ENCODE results near the gene CAMTA1. TPM values are rescaled to one million over a fixed set of nuclear protein-coding genes. Genes with fewer than 3 reads are reported as not detected.

Gene CAMTA1
- total RNA-seq, 1 experiment from 2014 or later, result 69.5 TPM

DNA sequence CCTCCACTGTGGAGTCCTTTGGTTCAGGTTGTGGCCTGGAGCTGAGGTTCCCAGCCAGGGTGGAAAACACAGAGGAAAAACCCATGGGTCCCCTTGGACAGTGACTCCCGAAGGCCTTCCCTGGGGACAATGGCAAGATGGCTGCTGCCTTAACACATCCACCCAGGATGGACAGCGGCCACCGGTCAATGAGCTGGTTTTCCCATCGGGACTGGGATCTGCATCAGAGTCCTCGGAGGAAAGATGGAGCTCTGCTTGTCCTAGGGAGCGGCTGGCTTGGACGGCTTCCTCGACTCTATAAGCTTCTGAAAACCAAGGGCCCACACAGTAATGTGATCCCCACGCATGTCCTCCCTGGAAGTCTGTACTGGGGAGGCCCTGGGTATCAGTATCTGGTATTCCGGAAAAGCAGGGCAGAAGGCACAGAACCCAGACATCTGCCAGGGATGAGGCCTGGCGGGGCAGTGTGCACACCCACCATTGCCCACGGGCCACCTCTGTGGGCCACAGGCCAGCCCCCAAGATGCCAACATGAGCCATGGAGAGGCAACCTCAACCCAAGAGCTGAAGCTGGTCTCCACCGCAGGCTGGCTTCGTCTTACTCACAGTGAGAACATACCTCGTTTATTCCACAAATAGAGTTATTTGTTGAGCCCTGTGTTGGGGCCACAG, 891.2 kb downstream of the CAMTA1 start:
- no peaks in the 10 kb centered on the region for H3K36me3 ChIP-seq (ENCODE audit: control insufficient read depth in 1 of 2, insufficient read depth in 2 of 2, low read length in 2 of 2)
- H3K9ac ChIP-seq (ENCODE audit: low read length), result no peak overlapping the region
- H2AFZ ChIP-seq (ENCODE audit: low read depth, low read length, poor library complexity, severe bottlenecking), result no peak overlapping the region
- H3K9me3 ChIP-seq (ENCODE audit: control insufficient read depth in 1 of 2, insufficient read depth in 1 of 2, low read depth in 1 of 2, low read length in 2 of 2), result no peaks in the 10 kb centered on the region
- ChIA-PET POLR2A (no interaction called here), CTCF (no interaction called here), RAD21 (ENCODE audit: low non-redundant PET in 1 of 2, low total read pairs in 2 of 2, uncharacterized antibody in 2 of 2, unreplicated experiment in 2 of 2) (no interaction called here)
- no peak for ATAC-seq
- intact Hi-C loops (cut with micrococcal nuclease), result no loop called here
- H3K4me1 ChIP-seq (ENCODE audit: control insufficient read depth in 1 of 2, insufficient read depth in 2 of 2, low read length in 2 of 2), result peaks cover 0 to 7% of the 10 kb centered on the region in 2 experiments; a peak in 1 of 4 replicates
- no peak for DNase-seq (ENCODE audit: low read depth, low spot score)
- no peak overlapping the region for H3K4me3 ChIP-seq (replicated peaks in 1 of 2; ENCODE audit: low read depth in 1 of 2, low read length in 2 of 2)
- no peak for TF ChIP-seq ZFX (IDR thresholded peaks at IDR 0.05)
- no peak for TF ChIP-seq POLR2AphosphoS5 (IDR thresholded peaks at IDR 0.05; ENCODE audit: low read depth, low read length)
- TF ChIP-seq FOSL1 (IDR thresholded peaks at IDR 0.05; ENCODE audit: low read depth), result no peak
- TF ChIP-seq, protein P1, sequence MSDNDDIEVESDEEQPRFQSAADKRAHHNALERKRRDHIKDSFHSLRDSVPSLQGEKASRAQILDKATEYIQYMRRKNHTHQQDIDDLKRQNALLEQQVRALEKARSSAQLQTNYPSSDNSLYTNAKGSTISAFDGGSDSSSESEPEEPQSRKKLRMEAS (IDR thresholded peaks at IDR 0.05), result no peak
- TF ChIP-seq EZH2phosphoT487 (IDR thresholded peaks at IDR 0.05; ENCODE audit: borderline replicate concordance), result no peak
- TF ChIP-seq, protein P2, sequence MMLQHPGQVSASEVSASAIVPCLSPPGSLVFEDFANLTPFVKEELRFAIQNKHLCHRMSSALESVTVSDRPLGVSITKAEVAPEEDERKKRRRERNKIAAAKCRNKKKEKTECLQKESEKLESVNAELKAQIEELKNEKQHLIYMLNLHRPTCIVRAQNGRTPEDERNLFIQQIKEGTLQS (IDR thresholded peaks at IDR 0.05), result no peak
- no peak for TF ChIP-seq JUND (IDR thresholded peaks at IDR 0.05)
- no peak for TF ChIP-seq TCF7L2 (IDR thresholded peaks at IDR 0.05; ENCODE audit: borderline replicate concordance, extremely low read depth, insufficient read depth, insufficient read length)
- TF ChIP-seq CBX3 (IDR thresholded peaks at IDR 0.05; ENCODE audit: low read depth), result no peak
- no peak for TF ChIP-seq POLR2A (IDR thresholded peaks at IDR 0.05; ENCODE audit: borderline replicate concordance, extremely low read depth, insufficient read depth, insufficient read length)
- TF ChIP-seq, protein P3, sequence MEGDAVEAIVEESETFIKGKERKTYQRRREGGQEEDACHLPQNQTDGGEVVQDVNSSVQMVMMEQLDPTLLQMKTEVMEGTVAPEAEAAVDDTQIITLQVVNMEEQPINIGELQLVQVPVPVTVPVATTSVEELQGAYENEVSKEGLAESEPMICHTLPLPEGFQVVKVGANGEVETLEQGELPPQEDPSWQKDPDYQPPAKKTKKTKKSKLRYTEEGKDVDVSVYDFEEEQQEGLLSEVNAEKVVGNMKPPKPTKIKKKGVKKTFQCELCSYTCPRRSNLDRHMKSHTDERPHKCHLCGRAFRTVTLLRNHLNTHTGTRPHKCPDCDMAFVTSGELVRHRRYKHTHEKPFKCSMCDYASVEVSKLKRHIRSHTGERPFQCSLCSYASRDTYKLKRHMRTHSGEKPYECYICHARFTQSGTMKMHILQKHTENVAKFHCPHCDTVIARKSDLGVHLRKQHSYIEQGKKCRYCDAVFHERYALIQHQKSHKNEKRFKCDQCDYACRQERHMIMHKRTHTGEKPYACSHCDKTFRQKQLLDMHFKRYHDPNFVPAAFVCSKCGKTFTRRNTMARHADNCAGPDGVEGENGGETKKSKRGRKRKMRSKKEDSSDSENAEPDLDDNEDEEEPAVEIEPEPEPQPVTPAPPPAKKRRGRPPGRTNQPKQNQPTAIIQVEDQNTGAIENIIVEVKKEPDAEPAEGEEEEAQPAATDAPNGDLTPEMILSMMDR (IDR thresholded peaks at IDR 0.05 in 2 of 3, conservative IDR thresholded peaks at IDR 0.05 in 1 of 3; ENCODE audit: borderline replicate concordance in 1 of 3, insufficient read depth in 1 of 3, low read depth in 2 of 3, low read length in 2 of 3), result no peak
- no peak for TF ChIP-seq SP1 (IDR thresholded peaks at IDR 0.05; ENCODE audit: low read depth)
- no peak for TF ChIP-seq CEBPB (IDR thresholded peaks at IDR 0.05; ENCODE audit: low read depth)
- H4K20me1 ChIP-seq (ENCODE audit: insufficient read depth), result no peaks in the 10 kb centered on the region
- H3K27ac ChIP-seq (ENCODE audit: low read depth, low read length), result no peak overlapping the region
- H3K4me2 ChIP-seq (ENCODE audit: low read length), result no peak overlapping the region
- H3K79me2 ChIP-seq (ENCODE audit: insufficient read depth, low read length), result no peaks in the 10 kb centered on the region
- H3K9me2 ChIP-seq (ENCODE audit: insufficient read depth), result no peaks in the 10 kb centered on the region
- BruUV-seq (replicated peaks), result no TSS peak
- H3K27me3 ChIP-seq (ENCODE audit: insufficient read depth, low read length), result no peaks in the 10 kb centered on the region

Data from HCT116 (cell line).